ENCODE data around the gene CDS1. TPM values are rescaled to one million over a fixed set of nuclear protein-coding genes. Genes with fewer than 3 reads are reported as not detected.

Gene CDS1
- total and polyA plus RNA-seq, 2 experiments from 2014 or later: 10.0 to 22.6 TPM

DNA sequence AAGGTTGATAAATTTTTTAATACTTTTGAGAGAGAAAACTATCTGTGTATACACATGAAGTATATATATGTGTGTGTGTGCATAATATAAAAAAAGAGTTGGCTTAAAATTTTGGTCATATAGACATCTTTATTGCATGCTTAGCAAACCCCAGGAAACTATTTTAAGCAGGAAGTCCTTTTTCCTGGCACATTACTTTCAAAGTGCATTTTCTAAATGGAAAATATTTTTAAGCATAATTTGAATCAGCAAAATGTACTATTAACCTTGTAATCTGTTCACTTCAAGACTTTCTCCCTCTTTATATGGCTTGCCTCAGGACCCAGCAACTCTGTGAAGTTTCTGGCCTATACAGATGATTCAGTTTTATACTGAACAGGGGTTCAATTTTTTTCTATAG is 106.3 kb downstream of the CDS1 start:
- no peak for ATAC-seq
- no peak overlapping the region for H3K27ac ChIP-seq (ENCODE audit: low read depth)

More for the DNA sequence above, 106.3 kb downstream of the CDS1 start:
- no peak overlapping the region for H3K27ac Mint-ChIP-seq
- H3K27me3 ChIP-seq (ENCODE audit: insufficient read depth): no peaks in the 10 kb centered on the region
- no peaks in the 10 kb centered on the region for H3K9me2 ChIP-seq (ENCODE audit: insufficient read depth)
- H3K4me2 ChIP-seq: no peak overlapping the region
- DNase-seq (ENCODE audit: low spot score): no peak
- no peaks in the 10 kb centered on the region for H3K9me3 Mint-ChIP-seq
- 0 out of 2 replicates have a peak, but pooled peaks cover 7% of the 10 kb centered on the region for H4K20me1 ChIP-seq (replicated peaks; ENCODE audit: insufficient read depth)
- H3K36me3 ChIP-seq (ENCODE audit: insufficient read depth): peaks cover 30% of the 10 kb centered on the region
- peaks cover 9% of the 10 kb centered on the region for H3K4me1 ChIP-seq (ENCODE audit: insufficient read depth)
- peaks cover 44% of the 10 kb centered on the region for H3K36me3 Mint-ChIP-seq (ENCODE audit: low read depth)
- no peak overlapping the region for H3K4me3 Mint-ChIP-seq
- H2AFZ ChIP-seq: no peak overlapping the region
- no peaks in the 10 kb centered on the region for H3K79me2 ChIP-seq (replicated peaks; ENCODE audit: insufficient read depth)
- peaks cover 2% of the 10 kb centered on the region for H3K27me3 Mint-ChIP-seq (ENCODE audit: insufficient read depth, low read depth, poor library complexity)
- peaks cover 4% of the 10 kb centered on the region; the same call in 1 of the 2 replicates for H3F3A ChIP-seq (replicated peaks; ENCODE audit: low read depth)
- TF ChIP-seq EZH2 (IDR thresholded peaks at IDR 0.05; ENCODE audit: low read depth, unreplicated experiment) (no peak), ZNF331 (CRISPR knock-in tag; IDR thresholded peaks at IDR 0.05; ENCODE audit: low read depth) (no peak), ZNF114 (CRISPR knock-in tag; IDR thresholded peaks at IDR 0.05) (no peak), EZH2phosphoT487 (IDR thresholded peaks at IDR 0.05; ENCODE audit: unreplicated experiment) (no peak), POLR2AphosphoS5 (IDR thresholded peaks at IDR 0.05; ENCODE audit: low read depth) (no peak), STAT1 (IDR thresholded peaks at IDR 0.05; ENCODE audit: unreplicated experiment) (no peak), NANOG (IDR thresholded peaks at IDR 0.05; ENCODE audit: borderline replicate concordance) (no peak), CREB1 (CRISPR knock-in tag; IDR thresholded peaks at IDR 0.05; ENCODE audit: low read depth) (no peak), JUNB (IDR thresholded peaks at IDR 0.05; ENCODE audit: unreplicated experiment) (no peak)
- TF ChIP-seq, protein P1, sequence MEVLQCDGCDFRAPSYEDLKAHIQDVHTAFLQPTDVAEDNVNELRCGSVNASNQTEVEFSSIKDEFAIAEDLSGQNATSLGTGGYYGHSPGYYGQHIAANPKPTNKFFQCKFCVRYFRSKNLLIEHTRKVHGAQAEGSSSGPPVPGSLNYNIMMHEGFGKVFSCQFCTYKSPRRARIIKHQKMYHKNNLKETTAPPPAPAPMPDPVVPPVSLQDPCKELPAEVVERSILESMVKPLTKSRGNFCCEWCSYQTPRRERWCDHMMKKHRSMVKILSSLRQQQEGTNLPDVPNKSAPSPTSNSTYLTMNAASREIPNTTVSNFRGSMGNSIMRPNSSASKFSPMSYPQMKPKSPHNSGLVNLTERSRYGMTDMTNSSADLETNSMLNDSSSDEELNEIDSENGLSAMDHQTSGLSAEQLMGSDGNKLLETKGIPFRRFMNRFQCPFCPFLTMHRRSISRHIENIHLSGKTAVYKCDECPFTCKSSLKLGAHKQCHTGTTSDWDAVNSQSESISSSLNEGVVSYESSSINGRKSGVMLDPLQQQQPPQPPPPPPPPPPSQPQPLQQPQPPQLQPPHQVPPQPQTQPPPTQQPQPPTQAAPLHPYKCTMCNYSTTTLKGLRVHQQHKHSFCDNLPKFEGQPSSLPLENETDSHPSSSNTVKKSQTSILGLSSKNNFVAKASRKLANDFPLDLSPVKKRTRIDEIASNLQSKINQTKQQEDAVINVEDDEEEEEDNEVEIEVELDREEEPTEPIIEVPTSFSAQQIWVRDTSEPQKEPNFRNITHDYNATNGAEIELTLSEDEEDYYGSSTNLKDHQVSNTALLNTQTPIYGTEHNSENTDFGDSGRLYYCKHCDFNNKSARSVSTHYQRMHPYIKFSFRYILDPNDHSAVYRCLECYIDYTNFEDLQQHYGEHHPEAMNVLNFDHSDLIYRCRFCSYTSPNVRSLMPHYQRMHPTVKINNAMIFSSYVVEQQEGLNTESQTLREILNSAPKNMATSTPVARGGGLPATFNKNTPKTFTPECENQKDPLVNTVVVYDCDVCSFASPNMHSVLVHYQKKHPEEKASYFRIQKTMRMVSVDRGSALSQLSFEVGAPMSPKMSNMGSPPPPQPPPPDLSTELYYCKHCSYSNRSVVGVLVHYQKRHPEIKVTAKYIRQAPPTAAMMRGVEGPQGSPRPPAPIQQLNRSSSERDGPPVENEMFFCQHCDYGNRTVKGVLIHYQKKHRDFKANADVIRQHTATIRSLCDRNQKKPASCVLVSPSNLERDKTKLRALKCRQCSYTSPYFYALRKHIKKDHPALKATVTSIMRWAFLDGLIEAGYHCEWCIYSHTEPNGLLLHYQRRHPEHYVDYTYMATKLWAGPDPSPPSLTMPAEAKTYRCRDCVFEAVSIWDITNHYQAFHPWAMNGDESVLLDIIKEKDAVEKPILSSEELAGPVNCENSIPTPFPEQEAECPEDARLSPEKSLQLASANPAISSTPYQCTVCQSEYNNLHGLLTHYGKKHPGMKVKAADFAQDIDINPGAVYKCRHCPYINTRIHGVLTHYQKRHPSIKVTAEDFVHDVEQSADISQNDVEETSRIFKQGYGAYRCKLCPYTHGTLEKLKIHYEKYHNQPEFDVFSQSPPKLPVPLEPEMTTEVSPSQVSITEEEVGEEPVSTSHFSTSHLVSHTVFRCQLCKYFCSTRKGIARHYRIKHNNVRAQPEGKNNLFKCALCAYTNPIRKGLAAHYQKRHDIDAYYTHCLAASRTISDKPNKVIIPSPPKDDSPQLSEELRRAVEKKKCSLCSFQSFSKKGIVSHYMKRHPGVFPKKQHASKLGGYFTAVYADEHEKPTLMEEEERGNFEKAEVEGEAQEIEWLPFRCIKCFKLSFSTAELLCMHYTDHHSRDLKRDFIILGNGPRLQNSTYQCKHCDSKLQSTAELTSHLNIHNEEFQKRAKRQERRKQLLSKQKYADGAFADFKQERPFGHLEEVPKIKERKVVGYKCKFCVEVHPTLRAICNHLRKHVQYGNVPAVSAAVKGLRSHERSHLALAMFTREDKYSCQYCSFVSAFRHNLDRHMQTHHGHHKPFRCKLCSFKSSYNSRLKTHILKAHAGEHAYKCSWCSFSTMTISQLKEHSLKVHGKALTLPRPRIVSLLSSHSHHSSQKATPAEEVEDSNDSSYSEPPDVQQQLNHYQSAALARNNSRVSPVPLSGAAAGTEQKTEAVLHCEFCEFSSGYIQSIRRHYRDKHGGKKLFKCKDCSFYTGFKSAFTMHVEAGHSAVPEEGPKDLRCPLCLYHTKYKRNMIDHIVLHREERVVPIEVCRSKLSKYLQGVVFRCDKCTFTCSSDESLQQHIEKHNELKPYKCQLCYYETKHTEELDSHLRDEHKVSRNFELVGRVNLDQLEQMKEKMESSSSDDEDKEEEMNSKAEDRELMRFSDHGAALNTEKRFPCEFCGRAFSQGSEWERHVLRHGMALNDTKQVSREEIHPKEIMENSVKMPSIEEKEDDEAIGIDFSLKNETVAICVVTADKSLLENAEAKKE (CRISPR knock-in tag; IDR thresholded peaks at IDR 0.05): no peak
- TF ChIP-seq, protein P2, sequence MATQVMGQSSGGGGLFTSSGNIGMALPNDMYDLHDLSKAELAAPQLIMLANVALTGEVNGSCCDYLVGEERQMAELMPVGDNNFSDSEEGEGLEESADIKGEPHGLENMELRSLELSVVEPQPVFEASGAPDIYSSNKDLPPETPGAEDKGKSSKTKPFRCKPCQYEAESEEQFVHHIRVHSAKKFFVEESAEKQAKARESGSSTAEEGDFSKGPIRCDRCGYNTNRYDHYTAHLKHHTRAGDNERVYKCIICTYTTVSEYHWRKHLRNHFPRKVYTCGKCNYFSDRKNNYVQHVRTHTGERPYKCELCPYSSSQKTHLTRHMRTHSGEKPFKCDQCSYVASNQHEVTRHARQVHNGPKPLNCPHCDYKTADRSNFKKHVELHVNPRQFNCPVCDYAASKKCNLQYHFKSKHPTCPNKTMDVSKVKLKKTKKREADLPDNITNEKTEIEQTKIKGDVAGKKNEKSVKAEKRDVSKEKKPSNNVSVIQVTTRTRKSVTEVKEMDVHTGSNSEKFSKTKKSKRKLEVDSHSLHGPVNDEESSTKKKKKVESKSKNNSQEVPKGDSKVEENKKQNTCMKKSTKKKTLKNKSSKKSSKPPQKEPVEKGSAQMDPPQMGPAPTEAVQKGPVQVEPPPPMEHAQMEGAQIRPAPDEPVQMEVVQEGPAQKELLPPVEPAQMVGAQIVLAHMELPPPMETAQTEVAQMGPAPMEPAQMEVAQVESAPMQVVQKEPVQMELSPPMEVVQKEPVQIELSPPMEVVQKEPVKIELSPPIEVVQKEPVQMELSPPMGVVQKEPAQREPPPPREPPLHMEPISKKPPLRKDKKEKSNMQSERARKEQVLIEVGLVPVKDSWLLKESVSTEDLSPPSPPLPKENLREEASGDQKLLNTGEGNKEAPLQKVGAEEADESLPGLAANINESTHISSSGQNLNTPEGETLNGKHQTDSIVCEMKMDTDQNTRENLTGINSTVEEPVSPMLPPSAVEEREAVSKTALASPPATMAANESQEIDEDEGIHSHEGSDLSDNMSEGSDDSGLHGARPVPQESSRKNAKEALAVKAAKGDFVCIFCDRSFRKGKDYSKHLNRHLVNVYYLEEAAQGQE (IDR thresholded peaks at IDR 0.05; ENCODE audit: unreplicated experiment): no peak
- TF ChIP-seq, protein P3, sequence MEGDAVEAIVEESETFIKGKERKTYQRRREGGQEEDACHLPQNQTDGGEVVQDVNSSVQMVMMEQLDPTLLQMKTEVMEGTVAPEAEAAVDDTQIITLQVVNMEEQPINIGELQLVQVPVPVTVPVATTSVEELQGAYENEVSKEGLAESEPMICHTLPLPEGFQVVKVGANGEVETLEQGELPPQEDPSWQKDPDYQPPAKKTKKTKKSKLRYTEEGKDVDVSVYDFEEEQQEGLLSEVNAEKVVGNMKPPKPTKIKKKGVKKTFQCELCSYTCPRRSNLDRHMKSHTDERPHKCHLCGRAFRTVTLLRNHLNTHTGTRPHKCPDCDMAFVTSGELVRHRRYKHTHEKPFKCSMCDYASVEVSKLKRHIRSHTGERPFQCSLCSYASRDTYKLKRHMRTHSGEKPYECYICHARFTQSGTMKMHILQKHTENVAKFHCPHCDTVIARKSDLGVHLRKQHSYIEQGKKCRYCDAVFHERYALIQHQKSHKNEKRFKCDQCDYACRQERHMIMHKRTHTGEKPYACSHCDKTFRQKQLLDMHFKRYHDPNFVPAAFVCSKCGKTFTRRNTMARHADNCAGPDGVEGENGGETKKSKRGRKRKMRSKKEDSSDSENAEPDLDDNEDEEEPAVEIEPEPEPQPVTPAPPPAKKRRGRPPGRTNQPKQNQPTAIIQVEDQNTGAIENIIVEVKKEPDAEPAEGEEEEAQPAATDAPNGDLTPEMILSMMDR (conservative IDR thresholded peaks at IDR 0.05; ENCODE audit: low read depth in 2 of 2): no peak
- TF ChIP-seq, protein P4, sequence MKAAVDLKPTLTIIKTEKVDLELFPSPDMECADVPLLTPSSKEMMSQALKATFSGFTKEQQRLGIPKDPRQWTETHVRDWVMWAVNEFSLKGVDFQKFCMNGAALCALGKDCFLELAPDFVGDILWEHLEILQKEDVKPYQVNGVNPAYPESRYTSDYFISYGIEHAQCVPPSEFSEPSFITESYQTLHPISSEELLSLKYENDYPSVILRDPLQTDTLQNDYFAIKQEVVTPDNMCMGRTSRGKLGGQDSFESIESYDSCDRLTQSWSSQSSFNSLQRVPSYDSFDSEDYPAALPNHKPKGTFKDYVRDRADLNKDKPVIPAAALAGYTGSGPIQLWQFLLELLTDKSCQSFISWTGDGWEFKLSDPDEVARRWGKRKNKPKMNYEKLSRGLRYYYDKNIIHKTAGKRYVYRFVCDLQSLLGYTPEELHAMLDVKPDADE (IDR thresholded peaks at IDR 0.05): no peak
- H3K4me3 ChIP-seq: no peak overlapping the region
- H3K4me1 Mint-ChIP-seq: peaks cover 8% of the 10 kb centered on the region
